Lung (tissue), 12 donors: ENCODE results near the gene SLC39A13. TPM values are rescaled to one million over a fixed set of nuclear protein-coding genes. Genes with fewer than 3 reads are reported as not detected.

ENCODE experiments used
- ATAC-seq: fragments of 200-7000 bp; cut with Tn5 transposase; one replicate; pipeline ENCODE4 v1.9.1; 2020; ENCODE audit warnings: moderate number of reproducible peaks; ENCODE audit not compliant: insufficient read depth, low FRiP score
- DNase-seq, 3 donors: peaks; one replicate each; pipeline ENCODE4 v3.0.0-alpha.2; 2013 to 2017
- H3K27ac ChIP-seq, 2 donors: one replicate each; pipeline ENCODE4 v1.5.1; 2013; ENCODE audit warnings: mild to moderate bottlenecking in 2 of 2, moderate library complexity in 2 of 2, control low read depth in 1 of 2, inconsistent platforms in 1 of 2, low read depth in 1 of 2, low read length in 1 of 2
- H3K27me3 ChIP-seq, 3 donors: one replicate each; pipeline ENCODE4 v1.5.1; 2013; ENCODE audit warnings: low read length in 2 of 3; ENCODE audit not compliant: control insufficient read depth in 3 of 3, insufficient read depth in 3 of 3
- H3K36me3 ChIP-seq, 4 donors: one replicate each; pipeline ENCODE4 v1.5.1; 2013; ENCODE audit warnings: low read length in 4 of 4, mild to moderate bottlenecking in 1 of 4, moderate library complexity in 1 of 4; ENCODE audit not compliant: control insufficient read depth in 4 of 4, insufficient read depth in 4 of 4
- H3K4me1 ChIP-seq, 5 donors: one replicate each; pipeline ENCODE4 v1.5.1; 2013; ENCODE audit warnings: low read length in 5 of 5, mild to moderate bottlenecking in 2 of 5, moderate library complexity in 1 of 5; ENCODE audit not compliant: control insufficient read depth in 5 of 5, insufficient read depth in 5 of 5
- H3K4me3 ChIP-seq: one replicate; pipeline ENCODE4 v1.5.1; 2013; ENCODE audit warnings: mild to moderate bottlenecking, control low read depth, moderate library complexity
- H3K9ac ChIP-seq, 2 donors: one replicate each; pipeline ENCODE4 v1.5.1; 2013; ENCODE audit warnings: low read length in 2 of 2, control low read depth in 1 of 2; ENCODE audit not compliant: insufficient read depth in 1 of 2
- H3K9me3 ChIP-seq, 4 donors: one replicate each; pipeline ENCODE4 v1.5.1; 2013; ENCODE audit warnings: low read length in 3 of 4, mild to moderate bottlenecking in 1 of 4, moderate library complexity in 1 of 4; ENCODE audit not compliant: control insufficient read depth in 4 of 4, insufficient read depth in 3 of 4
- WGBS, 2 donors: extraction: QIAGEN DNeasy Blood & Tissue Kit; methylation state at CpG; one replicate each; pipeline ENCODE4 v1.1.7; 2013; 5-methylcytosine and 5-hydroxymethylcytosine counted together
- polyA plus RNA-seq, 2 donors: library from polyadenylated mRNA; stranded (reverse); fragments of 200-250 nt; gene quantifications; one replicate each; pipeline ENCODE4 v1.2.1, GENCODE V29; 2013
- total RNA-seq, 2 donors: library from RNA; depleted of rRNA in 1 of 2; stranded (reverse); fragments of >200 nt in 1 of 2; gene quantifications; one replicate each; pipeline ENCODE4 v1.2.1, GENCODE V29; 2014 to 2021
- TF ChIP-seq, protein P1 (sequence below): IDR thresholded peaks from 2 replicates; pipeline ENCODE4 v1.5.1; 2012; ENCODE audit warnings: mild to moderate bottlenecking; ENCODE audit errors: control extremely low read depth, extremely low read depth
- donor health status: control.
- donor health status: control.
- donor health status: Bipolar disorder and iron deficiency.
- donor health status: healthy.
- donor health status: DM: yes; HTN: yes; CAD: no.

The SLC39A13 gene
- total and polyA plus RNA-seq, 4 donors: 31.8 to 83.8 (median 74.8) TPM

- H3K4me3 ChIP-seq: no peak overlapping the region
Measured at GRCh38 chr11:47437746-47438418, 29.5 kb downstream of the SLC39A13 start.

GRCh38 chr11:47438721-47439120, 30.3 kb downstream of the SLC39A13 start:
- no peak for DNase-seq
- Histone ChIP-seq H3K4me1 (peaks cover 0 to 4% (median 0%) of the 10 kb centered on the region in 5 donors), H3K36me3 (no peaks in the 10 kb centered on the region), H3K27me3 (no peaks in the 10 kb centered on the region), H3K4me3 (no peak overlapping the region), H3K27ac (no peak overlapping the region), H3K9ac (no peak overlapping the region), H3K9me3 (no peaks in the 10 kb centered on the region)
- WGBS, 2 donors: 94% methylated on average over 18 of the region's 18 CpGs
- TF ChIP-seq, protein P1, sequence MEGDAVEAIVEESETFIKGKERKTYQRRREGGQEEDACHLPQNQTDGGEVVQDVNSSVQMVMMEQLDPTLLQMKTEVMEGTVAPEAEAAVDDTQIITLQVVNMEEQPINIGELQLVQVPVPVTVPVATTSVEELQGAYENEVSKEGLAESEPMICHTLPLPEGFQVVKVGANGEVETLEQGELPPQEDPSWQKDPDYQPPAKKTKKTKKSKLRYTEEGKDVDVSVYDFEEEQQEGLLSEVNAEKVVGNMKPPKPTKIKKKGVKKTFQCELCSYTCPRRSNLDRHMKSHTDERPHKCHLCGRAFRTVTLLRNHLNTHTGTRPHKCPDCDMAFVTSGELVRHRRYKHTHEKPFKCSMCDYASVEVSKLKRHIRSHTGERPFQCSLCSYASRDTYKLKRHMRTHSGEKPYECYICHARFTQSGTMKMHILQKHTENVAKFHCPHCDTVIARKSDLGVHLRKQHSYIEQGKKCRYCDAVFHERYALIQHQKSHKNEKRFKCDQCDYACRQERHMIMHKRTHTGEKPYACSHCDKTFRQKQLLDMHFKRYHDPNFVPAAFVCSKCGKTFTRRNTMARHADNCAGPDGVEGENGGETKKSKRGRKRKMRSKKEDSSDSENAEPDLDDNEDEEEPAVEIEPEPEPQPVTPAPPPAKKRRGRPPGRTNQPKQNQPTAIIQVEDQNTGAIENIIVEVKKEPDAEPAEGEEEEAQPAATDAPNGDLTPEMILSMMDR: no peak
- no peak for ATAC-seq

More at GRCh38 chr11:47437746-47438418, 29.5 kb downstream of the SLC39A13 start:
- Histone ChIP-seq H3K27ac (no peak overlapping the region), H3K9me3 (no peaks in the 10 kb centered on the region), H3K9ac (no peak overlapping the region), H3K36me3 (no peaks in the 10 kb centered on the region), H3K4me1 (peaks cover 0 to 4% (median 0%) of the 10 kb centered on the region in 5 donors), H3K27me3 (no peaks in the 10 kb centered on the region)
- ATAC-seq (no peak), DNase-seq (peak in 1 of 3 donors; percentile 21)
- TF ChIP-seq, protein P1: no peak
- WGBS, 2 donors: 64 to 75% methylated on average over 16 of the region's 16 CpGs

- no peak overlapping the region for H3K27ac ChIP-seq
- ATAC-seq: no peak
Measured at GRCh38 chr11:47440054-47440476, 31.7 kb downstream of the SLC39A13 start.

More at GRCh38 chr11:47440054-47440476, 31.7 kb downstream of the SLC39A13 start:
- H3K27me3 ChIP-seq: no peaks in the 10 kb centered on the region
- WGBS, 2 donors: 91 to 93% methylated on average over 2 of the region's 2 CpGs
- no peaks in the 10 kb centered on the region for H3K36me3 ChIP-seq
- DNase-seq: no peak
- TF ChIP-seq, protein P1: no peak
- H3K9me3 ChIP-seq: no peaks in the 10 kb centered on the region
- peaks cover 0 to 4% (median 0%) of the 10 kb centered on the region in 5 donors for H3K4me1 ChIP-seq
- no peak overlapping the region for H3K4me3 ChIP-seq
- H3K9ac ChIP-seq: no peak overlapping the region
